Stromal cell of bone marrow (primary cell): ENCODE results near the gene PPP2R2B.
"Not testable (repeated sequence)": the region's sequence is repeated elsewhere in the genome, so short reads cannot be mapped to it uniquely, and the experiment has no call there.

Experiments
- DNase-seq: peaks from one replicate; pipeline ENCODE4 v3.0.0-alpha.2; 2012; ENCODE audit warnings: low read depth

The PPP2R2B gene

DNA sequence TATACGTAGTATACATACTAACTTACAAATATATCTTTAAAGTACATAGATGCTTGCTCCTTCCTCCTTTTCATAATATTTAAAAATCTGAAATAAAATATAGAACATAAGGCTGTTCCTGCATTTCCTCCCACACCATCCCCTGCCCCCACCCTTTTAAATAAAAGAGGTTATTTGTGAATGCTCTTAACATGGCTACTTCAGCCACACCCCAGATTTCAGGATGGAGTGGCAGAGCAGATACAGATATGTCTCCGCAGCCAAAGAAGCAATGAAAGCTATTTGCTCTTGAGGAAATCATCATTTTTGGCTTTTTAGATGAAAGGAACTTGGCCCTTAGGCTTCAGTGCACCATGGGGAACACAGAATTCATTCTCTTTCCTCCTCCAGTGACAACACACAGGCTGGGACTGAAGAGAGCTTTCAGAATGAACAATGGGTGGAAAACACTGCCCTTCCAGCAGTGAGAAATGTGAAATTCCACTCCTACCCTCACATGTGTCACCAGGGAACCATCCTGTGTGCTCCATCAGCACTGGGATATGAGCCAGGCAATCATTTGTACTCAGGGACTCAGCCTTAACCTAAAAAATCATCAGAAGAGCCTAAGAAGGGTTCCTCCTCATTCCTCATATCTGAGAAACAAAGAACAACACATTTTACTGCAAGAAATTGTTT, 134.3 kb downstream of the PPP2R2B start:
- DNase-seq: peak; percentile 69

DNA sequence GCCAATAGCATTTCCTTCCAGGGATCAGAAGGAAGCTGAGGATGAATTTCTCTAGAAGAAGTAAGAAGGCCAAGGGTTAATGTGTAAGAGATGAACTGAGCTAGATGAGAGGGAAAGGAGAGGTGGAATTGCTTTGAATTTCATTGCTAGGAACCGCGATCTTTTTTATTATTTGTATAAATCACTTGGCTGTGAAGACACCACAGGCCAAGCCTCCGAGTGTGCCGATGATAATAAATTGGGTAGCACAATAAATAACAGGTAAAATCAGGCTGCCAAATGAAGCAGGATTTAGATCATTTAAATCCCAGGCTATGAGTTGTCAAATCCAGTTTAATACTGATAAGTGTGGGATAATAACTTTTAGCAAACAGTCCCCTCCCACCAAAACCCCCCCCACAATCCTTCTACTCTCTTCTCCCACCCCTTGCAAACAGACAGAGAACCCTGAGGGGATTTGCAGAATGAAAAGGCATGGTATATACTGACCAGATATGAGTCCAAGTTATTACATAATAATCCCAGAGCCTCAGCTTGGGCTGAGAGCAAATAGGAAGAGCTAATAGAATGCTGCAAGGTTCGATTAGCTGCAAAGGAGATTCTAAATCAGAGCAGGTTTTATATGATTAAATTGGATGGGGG, 143.5 kb downstream of the PPP2R2B start:
- no peak for DNase-seq

DNA sequence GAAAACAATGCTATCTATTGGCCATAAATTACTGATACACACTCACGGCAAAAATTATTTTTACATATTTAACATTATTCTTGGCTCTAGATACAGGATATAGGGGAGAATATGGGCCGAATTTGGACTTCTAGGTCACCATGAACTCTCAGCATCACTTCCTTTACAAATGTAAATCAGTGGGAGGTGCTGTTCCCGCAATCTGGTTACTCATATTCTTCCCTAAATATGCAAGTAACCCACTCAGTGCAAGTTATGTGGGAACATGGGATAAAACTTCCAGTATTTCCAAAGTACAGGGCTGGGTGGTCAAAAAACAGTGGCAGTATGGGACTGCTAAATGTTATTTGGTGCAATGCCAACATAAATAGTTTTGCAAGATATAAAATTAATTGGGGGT, 145.6 kb downstream of the PPP2R2B start:
- DNase-seq: no peak

DNA sequence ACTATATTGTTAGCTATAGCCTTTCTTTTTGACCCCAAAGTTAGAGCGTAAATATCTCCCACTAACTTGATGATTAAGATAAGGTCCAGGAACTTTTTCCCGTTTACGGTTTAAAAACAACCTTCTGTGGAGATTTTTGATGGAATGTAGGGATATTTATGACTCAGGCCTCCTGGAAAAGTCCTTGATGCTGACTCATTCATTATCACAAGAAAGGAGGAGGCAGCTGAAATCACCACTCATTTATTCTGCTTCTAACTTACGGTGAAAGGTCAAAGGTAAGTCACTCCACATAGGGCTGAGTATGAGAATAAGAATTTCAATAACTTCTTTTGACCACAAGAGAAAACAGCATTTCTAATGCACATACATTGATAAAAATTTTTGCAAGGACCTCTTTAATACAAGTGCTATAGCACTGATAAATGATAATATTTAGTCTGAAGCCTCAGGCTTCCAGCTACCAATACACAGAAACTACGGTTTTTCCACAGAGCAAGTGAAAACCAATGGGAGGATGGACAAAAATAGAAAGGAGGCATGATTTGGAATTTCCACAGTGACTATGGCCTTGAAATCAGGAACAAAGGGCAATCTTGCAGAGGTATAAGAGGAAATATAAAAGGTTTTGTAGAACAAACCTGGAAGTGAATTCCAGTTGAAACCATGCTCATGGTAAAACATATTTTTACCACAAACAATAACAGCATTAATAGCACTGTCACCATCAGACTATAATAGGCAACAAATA, 146.5 kb downstream of the PPP2R2B start:
- DNase-seq: peak; percentile 65

DNA sequence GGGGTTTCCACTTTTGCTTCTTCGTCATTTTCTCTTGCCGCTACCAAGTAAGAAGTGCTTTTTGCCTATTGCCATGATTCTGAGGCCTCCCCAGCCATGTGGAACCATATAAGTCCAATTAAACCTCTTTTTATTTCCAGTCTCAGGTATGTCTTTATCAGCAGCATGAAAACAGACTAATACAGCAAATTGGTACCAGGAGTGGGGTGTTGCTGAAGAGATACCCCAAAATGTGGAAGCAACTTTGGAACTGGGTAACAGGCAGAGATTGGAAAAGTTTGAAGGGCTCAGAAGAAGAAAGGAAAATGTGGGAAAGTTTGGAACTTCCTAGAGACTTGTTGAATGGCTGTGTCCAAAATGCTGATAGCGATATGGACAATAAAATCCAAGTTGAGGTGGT, 149.8 kb downstream of the PPP2R2B start:
- not testable (repeated sequence) for DNase-seq

DNA sequence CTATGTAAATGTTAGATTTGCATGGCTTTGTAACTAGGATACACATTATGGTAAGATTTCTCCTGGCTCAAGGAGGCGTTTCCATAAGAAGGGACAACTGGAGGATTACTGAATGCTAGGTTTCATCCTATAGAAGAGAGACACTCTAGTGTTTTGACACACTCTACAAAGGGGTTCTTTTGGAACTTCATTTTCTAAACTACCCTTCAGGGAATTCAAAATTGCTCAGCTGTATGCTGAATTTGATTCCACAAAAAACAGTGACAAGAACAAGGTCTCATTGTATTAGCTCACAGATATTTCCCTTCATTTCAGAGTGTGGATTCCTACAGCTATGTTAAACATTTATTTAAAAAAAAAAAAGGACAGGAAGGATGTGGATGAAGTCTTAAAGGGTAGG, 151.7 kb downstream of the PPP2R2B start:
- DNase-seq: no peak

DNA sequence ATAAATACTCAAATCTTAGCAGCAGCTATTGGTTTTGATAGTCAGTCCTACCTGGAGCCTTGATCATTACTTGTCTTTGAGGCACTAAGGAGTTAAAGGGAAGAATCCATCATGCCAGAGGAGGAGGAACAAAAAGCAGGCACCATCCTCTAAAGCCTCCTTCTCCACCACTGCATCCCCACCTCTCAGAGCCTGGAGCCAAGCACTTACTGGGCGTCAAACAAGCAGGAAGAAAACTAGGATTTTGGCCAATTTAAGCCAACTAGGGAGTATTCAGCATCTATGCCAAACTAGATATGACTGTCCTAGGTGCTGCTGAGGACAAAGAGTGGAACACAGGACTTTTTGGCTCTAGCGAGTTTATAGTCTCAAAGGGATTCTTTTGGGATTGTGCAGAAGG, 152.5 kb downstream of the PPP2R2B start:
- DNase-seq: no peak

DNA sequence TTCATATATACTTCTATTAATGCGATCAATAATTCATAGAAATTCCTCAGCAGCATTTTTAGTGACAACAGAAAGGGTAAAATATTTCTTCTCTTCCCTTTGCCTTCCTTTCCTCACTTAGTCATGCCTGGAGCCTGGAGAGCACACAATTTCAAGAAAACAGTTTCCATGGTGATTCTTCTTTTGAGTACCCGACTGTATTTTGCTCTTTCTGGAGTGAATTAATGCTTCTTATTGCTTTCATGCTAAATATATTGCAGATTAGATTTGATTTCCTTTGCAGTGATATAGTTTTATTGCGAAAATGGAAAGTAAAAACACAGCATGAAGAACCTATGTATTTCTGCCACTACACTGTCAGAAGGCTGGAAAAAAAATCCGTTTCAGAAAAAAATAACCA, 153.5 kb downstream of the PPP2R2B start:
- no peak for DNase-seq

DNA sequence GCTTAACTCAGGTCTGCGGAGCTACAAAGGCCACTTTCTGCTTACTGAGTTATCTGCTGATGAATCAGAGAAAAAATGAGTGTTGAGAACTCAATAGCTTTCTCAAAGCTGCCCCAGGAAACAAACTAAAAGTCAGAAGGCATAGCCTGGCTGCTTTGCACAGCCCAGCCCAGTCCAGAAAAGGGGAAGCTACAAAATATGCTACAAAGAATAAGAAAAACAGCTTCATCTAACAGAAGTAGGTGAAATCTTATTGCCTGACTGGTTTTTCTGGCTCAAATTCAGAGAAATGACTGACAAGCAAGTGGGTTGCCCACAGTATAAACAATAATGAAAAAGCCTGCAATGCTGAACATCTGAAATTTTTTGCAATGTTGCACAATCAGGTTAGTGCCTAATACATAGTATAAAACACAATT, 156.2 kb downstream of the PPP2R2B start:
- DNase-seq: peak; percentile 3

DNA sequence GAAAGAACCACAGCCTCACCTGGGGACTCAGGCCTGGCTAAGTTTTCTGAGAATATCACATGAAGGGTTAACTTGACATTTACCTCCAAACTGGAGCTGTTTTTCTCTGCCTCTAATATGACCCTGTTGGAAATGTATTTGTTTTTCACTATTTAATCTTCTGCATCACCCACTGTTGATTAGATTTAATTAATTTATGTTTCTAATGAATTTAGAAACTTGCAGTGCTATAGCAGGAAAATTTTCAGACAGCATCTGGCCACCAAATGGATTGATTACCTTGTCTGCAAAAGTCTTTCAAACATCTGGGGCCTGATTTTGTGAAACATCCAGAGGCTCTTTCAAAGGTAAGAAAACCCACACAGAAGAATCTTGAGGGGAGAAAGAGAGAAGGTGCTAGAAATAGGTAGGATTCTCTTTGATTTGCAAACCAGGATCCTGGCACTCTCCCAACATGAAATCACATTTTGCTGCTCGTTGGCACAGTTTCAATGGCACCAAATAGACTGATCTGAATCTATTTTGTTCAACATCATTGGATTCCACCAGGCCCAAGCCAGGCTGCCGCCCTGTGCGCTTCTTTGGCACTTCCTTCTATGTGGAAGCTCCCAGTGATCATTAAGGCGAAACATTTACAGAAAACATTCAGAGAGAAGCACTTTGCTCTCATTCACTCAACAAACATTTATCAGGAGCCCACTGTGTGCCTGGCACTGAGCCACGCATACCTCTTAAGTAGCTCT, 157.3 kb downstream of the PPP2R2B start:
- DNase-seq: no peak

DNA sequence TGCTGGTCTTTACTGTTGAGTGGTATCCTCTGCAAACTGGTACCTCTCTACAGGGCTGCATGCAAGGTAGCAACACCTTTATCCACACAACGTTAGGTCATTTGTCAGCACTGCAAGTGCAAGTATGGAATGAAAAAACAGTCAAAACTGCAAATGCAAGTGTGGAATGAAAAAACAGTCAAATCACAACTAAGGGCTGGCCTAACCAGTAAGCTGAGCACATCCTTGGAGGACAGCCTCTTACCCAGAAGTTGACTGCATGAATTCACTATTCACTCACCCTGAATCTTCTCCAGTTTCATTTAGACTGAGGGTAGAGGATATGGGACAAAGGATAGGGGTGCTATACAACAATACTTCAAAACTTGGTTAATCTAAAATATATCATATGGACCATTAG, 158.4 kb downstream of the PPP2R2B start:
- DNase-seq: no peak

DNA sequence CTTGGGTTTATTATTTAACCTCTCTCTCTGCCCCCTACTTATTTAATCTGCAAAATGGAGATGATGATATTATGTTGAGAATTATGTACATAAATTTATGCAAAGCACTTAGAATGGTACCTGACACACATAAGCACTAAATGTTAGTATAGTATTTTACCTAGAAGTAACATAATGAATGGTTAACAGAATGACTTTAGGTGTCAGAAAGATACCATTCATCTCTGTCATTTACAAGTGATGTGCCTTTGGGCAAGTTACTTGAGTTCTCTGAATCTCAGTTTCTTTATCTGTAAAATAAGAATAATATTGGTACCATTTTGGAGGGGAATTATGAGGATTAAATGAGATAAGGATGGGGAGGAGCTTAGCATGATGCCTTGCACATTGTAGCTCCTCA, 159.4 kb downstream of the PPP2R2B start:
- no peak for DNase-seq

DNA sequence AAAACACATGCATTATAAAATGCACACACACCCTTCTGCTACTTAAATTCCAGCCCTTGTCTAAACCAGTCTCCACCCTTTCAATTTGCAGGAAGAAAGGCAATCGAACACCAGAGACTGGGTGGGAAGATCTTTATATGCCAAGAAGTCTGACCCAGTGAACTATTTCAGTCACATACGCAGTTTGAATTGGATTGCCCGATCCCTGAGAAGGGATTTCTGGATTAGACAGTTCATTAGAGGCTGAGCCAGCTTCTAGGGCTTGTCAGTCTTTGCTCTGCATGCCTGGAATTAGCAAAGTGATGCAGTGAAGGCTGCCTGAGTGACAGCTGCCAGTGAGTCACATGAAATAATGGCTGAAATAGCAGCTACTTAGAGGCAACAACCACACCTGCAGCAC, 159.9 kb downstream of the PPP2R2B start:
- DNase-seq: peak; percentile 17

DNA sequence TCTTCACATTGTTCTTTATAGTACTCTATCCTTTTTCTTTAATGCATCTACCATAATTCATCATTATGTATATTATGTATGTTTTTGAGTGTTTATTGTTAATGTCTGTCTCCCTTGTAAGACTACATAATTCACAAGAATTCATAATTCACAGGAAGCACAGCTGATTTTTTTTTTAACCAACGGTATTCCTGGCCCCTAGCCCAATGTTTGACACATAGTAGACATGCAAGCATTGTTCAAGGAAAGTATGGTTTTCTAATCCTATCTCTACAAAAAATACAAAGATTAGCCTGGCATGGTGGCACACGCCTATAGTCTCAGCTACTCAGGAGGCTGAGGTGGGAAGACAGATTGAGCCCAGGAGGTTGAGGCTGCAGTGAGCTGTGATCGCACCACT, 160.6 kb downstream of the PPP2R2B start:
- DNase-seq: no peak

DNA sequence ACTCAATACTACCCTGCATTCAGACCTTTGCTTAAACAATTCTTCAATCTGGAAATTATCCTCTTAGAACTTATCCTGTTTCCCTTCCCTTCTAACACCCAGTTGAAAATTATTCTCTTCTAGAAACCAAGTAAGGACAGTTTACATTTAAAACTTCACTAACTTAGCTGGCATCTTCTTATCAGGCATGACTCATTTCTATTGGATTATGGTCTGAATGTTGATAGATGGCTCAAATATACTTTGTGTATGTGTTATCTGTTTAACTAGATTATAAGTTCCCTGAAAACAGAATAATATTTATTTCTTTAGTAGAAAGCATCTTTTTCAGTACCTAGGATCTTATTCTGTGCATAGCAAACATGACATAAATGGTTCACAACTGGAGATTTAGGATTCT, 161.9 kb downstream of the PPP2R2B start:
- DNase-seq: no peak

DNA sequence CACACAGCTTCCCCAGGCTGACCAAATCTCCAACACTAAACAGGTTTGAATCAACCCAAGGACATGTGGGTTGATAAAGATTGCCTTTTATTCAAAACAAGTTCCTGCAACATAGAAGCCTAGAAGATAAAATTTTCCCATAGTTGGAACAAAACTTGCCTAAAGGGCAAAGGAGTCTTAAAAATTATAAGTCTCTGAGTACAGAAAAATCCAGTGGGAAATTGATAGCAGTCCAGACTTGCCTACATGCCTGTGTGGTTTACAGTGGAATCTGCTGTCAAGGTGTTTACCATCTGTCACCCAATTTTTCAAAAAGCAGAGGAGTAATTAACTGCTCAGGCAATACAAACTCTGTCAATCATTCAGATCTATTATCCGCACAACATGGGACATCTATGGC, 168.2 kb downstream of the PPP2R2B start:
- no peak for DNase-seq

DNA sequence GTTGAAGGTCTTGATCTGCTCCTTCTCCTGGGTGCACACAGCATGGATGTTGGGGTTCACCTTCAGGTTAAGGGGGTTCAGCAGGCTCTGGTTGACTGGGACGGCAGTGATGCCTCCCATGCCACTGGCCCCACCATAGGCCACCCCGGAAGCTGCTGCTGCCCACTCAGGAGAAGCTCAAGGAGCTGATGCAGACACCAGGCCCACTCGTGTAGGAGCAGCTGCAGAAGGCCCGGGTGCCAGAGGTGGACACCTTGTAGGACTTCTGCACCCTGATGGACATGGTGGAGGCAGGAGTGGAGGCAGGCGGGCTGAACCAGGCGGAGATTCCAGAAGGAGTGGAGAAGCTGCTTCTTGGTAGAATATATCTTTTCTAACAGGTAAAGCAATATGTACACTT, 171.2 kb downstream of the PPP2R2B start:
- no peak for DNase-seq

DNA sequence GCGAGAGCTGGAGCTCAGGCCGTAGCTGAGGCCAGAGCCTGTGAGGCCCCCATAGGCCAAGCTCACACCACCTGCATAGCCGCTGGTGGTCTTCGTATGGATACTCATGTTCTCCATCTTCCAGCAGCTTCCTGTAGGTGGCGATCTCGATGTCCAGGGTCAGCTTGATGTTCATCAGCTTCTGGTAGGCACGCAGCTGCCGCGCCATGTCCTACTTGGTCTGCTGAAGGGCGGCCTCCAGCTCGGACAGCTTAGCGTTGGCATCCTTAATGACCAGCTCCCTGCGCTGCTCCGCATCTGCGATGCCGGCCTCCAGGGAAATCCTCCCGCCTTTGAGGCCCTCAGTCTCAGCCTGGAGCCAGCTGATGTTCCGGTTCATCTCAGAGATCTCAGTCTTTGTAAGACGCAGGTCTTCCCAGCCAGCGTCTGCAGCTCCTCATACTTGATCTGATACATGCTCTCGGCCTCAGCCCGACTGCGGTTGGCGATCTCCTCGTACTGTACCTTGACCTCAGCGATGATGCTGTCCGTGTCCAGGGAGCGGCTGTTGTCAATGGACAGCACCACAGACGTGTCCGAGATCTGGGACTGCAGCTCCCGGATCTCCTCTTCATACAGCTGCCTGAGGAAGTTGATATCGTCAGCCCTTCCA, 172.1 kb downstream of the PPP2R2B start:
- DNase-seq: no peak

DNA sequence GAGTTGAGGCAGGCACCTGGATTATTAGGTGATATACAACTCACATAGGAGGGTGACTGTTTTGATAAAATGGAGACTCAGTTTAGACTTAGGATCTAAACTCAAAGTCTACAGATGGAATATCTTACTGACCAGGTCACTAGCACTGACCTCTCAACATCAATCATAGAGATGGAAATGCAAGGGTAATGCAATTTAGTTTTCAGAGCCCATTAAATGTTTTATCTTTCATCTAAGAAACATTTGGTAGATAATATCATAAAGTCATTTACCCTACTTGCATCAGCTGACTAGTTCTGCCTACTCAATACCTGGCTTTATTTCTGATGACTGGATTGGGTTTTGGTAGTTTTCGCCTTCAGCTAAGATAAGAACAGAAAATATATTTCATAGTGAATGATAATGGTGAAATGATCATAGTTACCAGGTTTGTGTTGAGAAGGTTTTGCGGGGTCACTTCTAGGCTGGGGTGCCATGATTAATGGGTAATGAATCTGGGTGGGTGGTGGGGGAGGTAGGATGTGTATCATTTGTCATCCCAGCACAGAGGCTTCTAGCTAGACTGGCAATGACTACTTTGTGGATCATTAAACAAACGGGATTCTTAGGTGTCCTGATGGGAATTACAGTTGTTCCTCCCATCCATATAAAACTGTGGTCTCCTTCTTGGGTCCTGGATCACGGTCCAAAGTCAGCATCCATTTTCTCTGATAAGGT, 173.4 kb downstream of the PPP2R2B start:
- DNase-seq: no peak

DNA sequence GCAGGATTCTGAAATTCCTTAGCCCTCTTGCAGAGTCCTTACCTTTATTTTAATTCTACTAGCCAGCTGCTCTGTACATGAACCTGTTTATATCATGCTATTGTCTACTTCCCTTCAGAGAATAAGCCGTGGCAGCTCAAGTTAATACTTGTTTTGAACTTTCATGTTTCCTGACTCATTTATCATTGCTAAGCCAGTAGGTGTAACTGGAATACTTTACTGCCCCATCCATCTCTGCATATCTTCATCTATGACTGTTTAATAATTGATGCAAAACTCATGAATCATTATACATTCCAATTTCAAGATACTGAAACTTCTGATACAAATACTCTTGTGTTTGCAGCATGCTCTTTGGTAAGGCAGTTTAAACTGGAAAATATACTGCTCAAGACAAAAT, 174.7 kb downstream of the PPP2R2B start:
- DNase-seq: no peak

DNA sequence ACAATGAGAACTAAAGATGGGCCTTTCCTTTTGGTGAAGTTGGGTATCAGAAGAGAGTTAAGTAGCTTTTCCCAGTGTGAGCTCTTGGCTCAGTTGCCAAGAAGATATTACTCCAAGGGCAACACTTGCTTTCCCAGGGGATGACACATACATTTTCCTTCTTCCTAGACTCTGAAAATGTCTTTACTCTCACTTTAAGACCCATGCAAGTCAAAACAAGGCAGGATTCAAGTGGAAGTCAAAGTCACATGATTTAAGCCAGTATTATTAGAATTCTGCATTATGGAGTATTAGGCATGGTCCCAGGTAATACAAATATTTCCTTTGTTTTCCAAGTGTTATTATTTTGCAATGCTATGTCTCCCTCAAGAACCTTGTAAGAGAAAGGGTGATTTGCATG, 175.1 kb downstream of the PPP2R2B start:
- no peak for DNase-seq
